Activated CD8-positive, alpha-beta memory T cell treated with anti-CD3 and anti-CD28 coated beads, Interleukin-2, amount 50 U/mL, for 1 hour (primary cell): ENCODE data around the gene ARID3A.
"Not testable (repeated sequence)": the region's sequence is repeated elsewhere in the genome, so short reads cannot be mapped to it uniquely, and the experiment has no call there.

Experiments
- DNase-seq: peaks from one replicate; pipeline ENCODE4 v3.0.0-alpha.2; 2020; ENCODE audit errors: extremely low read depth

The ARID3A gene

DNA sequence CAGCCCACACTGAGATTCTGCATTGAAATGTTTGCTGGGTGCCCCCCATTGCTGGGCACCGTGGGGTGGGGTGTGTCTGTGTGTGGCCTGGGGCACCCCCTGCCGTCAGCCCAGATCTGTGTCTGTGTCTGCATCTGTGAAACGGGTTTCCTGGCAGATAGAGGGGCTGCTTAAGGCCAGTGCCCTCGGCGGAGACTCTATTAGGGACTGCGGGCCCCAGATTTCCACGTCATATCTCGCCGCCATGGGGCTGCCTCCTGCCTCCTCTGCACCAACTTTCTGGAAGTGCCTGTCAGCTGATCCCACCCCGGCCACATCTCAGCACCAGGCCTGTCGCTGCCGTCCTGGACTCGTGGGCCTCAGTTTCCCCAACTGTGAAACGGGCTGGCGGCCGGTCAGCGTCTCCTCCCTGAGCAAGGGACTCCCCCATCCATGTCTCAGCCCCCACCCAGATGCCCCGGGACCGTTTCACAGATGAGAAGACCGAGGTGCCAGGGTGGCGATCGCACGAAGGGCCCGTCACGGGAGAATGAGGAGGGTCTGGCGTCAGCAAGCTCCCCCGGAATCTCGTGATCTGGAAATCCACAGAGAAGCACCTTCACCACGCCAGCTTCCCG, 21.4 kb downstream of the ARID3A start:
- DNase-seq = no peak

DNA sequence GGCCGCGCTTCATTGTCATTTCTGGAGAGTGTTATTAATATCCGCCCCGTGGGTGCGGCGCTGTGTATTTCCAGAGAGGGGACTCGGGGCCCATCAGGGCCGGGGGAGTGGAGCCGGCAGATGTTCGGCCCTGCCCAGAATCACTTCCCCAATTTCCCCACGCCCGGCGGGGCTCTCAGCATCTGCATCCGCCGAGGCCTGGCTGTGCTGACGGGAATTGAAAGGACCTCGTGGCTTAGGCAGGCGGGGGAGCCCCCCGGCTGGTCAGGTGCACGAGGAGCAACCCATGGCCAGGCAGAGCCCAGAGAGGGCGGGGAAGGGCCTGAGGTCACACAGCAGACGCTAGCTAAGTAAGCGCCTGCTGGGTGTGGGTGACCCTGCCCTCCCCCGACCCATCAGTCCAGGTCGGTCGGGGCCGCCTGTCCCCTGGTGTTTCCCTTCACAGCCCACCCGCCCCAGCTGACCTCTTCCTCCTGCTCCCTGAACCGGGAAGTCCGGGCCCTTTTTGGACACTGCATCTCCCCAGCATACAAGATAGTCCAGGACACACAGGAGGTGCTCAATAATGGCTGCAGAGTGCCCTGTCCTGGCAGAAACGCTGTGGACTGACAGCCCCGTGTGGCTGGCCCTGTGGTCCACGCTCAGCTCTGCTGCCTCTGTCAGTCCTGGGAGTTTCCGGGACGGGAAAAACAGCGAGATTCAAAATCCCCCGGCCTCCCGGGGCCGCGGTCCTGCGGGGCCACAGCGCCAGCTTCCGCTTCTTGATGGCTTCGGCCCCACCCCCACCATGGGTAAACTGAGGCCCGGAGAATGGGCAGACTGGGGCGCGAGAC, 22.1 kb downstream of the ARID3A start:
- DNase-seq = no peak

DNA sequence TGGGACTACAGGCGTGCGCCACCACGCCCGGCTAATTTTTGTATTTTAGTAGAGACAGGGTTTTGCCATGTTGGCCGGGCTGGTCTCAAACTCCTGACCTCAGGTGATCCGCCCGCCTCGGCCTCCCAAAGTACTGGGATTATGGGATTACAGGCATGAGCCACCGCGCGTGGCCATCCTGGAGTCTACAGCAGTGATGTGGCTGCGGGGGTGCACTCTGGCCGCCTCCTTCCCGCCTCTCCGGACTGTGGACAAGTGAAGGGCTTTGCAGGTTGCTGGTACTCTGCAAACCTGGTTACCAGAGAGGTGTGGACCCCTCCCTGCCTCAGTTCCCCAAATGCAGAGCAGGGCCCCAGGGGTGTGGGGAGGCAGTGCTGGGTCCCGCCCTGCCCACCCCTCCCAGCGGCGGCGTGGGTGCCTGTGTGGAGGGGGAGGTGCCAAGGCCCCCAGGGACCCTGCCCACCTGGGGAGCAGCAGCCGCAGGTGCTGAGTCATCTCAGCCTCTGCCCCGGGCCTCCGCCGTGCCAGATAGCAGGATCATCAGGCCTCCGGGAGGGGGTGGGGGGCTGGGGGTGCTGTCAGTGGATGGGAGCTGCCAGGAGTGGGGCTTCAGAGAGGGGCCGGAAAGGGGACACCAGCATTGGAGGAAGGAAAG, 23.1 kb downstream of the ARID3A start:
- DNase-seq = no peak

DNA sequence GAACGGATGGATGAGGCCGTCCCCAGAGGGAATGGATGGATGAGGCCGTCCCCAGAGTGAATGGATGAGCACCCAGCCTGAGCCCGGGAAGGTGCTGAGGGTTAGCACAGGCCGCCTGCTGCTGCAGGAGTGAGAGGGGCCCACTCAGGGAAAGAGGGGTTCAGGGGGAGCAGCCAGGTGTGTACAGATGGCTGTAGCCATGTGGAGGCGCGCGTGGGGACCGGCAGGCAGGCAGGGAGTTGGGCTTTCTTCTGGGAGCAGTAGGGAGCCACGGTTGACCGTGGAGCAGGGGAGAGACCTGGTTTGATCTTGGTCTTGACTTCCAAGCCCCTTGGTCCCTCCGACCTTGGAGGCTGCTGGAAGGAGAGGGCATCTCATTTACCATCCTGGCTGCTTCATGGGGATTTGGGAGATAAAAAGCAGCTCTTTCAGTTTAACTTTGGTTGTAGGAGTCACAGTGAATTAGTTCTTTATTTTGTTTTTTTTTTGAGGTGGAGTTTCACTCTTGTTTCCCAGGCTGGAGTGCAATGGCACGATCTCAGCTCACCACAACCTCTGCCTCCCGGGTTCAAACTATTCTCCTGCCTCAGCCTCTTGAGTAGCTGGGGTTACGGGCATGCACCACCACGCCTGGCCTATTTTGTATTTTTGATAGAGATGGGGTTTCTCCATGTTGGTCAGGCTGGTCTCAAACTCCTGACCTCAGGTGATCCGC, 24.7 kb downstream of the ARID3A start:
- no peak for DNase-seq

DNA sequence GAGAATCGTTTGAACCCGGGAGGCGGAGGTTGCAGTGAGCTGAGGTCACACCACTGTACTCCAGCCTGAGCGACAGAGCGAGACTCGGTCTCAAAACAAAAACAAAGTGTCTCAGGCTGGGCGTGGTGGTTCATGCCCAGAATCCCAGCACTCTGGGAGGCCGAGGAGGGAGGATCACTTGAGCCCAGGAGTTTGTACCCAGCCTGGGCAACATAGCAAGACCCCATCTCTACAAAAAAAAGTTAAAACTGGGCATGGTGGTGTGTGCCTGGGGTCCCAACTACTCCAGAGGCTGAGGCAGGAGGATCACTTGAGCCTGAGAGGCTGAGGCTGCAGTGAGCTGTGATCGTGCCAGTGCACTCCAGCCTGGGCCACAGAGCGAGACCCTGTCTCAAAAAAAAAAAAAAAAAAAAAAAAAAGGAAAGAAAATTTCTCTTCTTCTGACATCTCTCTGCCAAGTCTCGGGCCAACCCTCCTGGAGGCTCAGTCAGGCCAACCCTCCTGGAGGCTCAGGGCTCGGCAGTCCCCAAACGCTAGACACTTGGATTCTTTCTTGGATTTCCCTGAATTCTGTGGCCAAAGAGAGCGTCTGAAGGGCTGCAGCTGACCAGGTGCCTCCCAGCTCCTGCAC, 26.3 kb downstream of the ARID3A start:
- DNase-seq = no peak

DNA sequence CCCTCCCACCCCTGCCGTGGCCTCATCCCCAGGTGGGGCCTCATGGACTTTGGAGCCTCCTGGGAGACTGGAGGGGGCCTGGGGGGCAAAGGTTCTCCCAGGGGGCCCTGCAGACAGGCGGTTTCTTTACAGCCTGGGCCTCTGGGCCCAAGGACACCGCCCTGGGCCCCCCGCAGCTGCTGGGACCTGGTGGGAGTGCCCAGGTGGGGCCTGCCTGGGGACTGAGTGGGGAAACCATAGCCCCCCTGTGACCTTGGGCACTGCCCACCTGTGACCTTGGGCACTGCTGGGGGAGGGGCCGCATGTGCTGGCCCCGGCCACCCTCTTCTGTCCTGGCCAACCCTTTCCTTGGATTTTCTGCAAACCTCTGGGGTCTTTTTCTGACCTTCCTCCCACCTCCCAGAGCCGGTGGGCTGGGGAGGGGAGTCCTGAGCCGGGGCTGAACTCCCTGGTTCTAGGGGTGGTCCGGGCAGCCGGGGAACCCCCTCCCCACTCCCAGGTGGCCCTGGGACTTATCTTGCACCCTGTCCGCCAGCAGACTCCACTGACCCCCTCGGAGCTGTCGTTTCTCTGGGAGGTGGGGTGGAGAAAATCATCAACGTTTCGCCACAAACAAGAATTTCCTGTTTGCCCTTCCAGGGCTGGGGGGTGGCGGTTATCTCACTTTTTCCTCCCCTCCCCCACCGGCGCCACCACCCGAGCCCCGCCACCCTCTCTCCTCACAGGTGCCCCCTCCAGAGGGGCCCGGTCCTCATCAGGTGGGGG, 27.0 kb downstream of the ARID3A start:
- DNase-seq = no peak

DNA sequence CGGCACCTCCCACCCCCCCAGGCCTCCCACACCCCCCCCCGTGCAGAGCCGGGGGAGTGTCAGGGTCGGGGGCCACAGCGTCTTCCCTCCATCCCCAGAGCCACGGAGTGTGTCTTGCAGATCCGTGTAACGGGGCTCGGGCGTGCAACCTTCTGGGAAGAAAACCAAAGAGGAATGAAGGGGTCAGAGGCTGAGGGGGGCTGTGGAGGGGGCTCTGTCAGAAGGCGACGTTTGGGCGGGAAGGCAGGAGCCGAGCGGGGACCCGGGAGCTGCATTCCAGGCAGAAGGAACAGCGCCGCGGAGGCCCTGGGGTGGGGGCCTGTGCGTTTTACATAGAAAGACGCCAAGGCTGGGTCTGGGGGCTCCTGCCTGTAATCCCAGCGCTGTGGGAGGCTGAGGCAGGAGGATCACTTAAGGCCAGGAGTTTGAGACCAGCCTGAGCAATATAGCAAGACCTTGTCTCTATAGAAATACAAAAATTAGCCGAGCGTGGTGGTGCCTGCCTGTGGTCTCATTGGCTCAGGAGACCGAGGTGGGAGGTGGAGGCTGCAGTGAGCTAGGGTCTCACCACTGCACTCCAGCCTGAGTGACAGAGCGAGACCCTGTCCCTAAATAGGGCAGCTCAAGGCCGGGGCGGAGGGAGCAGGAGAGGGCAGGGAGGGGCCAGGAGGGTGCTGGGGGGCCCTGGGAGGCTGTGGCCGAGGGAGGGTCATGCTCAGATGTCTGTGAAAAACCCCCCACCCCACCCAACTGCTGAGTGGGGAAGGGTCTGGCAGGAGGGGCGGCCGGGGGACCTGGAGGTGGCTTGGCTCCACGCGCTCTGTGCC, 27.8 kb downstream of the ARID3A start:
- no peak for DNase-seq

DNA sequence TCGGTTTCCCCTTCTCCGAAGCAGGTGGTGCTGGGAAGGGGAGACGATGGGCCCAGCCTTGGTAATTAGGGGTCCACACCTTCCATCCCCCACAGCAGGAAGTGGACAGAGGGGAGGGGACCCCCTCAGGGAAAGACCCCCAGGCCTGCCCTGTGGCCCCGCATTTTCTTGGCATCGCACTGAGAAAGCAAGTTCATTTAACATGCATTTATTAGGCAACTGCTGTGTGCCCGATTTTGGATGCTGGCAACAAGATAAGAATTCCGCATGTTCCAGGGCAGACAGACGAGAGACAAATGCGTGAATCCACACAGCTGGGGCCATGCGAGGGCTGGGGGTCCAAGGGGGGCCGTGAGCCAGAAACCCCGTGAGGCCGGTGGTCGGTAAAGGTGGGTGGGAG, 28.4 kb downstream of the ARID3A start:
- no peak for DNase-seq

DNA sequence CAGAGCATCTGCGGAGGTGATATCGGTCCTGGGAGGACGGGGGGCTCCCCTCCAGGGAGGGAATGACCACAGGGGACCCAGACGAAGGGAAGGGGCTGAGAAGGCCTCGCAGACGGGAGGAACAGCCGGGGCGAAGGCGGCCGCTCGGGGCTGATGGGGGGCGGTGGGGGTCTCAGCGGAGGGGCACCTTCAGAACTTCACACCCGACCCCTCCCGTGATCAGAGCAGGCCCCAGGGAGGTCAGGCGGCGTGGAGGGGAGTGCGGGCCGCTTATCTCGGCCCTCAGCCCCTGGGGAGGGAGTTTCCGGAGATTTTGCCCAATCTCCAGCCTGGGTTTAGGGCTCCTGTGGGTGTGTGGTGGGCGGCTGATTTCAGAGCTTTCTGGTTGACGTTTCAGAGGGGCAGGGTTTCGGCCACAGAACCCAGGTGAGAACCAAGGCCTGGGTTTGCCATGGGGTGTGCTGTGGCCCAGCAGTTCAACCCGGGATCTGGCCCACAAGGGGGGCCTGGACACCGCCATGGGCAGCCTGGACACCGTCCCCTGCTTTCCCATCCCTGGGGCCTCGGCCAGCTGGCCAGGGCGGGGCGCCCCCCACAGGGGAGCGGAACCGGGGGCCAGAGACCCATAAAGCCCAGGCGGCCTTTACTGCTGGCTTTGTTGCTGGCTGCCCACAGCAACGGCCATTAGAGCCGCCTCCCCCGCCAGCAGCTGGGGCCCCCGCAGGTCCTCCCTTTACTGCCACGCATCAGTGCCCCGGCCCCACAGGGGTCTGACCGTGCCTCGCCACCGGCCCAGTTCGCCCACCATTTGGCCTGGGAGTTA, 29.0 kb downstream of the ARID3A start:
- no peak for DNase-seq

DNA sequence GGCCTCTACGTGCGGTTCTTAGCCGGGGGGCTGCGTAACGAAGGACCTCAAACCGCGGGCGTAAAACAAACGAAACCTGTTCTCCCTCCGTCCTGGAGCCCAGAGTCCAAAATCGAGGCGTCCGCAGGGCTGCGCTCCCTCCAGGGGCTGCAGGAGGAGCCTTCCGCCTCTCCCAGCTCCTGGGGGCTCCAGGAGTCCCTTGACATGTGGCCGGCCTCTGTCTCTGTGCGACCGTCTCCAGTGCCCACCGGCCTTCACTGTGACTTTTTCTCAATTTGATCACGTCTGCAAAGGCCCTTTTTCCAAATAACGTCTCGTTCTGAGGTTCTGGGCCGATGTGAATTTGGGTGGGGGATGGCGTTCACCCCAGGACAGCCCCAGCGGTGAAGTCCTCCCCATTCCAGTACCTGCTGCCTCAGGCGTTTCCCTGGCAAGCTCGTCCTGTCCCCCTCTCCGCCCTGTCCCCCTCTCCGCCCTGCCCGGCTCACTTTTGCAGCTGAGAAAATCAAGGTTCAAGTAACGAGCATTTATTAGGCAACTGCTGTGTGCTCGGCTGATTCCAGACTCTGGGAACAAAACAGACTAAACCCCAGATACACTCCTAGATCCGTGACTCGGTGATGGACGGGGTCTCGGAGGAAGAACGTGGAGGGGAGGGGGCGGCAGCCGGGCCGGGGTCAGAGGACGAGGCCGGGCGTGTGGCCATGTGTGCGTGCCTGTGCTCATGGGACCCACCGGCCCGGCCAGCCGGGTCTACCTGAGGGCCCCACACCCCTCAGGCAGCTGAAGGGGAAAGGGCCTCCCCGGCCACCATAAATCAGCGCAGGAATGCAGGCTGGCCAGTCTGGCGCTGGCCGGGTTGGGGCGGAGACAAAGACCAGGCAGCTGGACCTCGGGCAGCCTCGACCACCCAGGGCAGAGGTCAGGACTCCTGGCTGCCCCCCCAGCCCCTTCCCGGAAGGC, 30.2 kb downstream of the ARID3A start:
- no peak for DNase-seq

DNA sequence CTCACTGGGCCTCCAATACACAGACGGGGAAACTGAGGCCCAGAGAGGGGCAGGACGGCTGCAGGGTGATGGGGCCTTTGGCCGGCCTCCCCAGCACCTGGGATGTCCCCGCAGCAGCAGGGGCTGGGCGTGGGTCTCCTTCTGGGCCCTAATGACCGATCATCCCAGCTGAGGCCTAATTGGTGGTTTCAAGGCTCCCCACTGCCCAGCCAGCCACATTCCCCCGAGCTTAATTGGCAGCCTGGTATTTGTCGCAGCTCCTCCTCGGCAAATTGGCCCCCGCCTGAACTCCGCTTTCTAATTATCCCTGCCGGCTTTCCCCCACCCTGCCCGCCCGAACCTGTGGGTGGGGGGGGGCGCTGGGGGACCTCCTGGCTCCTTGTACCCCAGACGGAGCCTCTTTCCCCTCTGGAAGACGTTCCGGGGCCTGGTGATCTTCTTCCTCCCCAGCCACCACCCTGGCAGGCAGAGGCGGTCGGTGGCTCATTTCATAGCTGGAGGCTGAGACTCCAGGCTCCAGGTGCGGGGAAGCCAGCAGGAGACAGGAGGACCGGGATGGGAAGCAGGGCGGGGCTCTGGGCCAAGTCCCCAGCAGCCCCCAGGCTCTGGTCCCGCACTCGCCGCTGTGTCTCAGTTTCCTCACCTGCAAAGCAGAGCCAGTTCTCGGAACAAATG, 31.1 kb downstream of the ARID3A start:
- no peak for DNase-seq

DNA sequence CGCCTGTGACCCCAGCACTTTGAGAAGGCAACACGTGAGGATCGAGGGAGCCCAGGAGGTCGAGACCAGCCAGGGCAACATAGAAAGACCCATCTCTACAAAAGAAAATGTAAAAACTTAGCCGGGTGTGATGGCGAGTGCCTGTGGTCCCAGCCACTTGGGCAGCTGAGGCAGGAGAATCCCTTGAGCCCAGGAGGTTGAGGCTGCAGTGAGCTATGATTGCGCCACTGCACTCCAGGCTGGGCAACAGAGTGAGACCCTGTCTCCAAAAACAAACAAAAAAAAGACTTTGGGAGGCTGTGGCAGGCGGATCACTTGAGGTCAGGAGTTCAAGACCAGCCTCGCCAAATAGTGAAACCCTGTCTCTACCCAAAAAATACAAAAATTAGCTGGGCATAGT, 31.7 kb downstream of the ARID3A start:
- DNase-seq = not testable (repeated sequence)

DNA sequence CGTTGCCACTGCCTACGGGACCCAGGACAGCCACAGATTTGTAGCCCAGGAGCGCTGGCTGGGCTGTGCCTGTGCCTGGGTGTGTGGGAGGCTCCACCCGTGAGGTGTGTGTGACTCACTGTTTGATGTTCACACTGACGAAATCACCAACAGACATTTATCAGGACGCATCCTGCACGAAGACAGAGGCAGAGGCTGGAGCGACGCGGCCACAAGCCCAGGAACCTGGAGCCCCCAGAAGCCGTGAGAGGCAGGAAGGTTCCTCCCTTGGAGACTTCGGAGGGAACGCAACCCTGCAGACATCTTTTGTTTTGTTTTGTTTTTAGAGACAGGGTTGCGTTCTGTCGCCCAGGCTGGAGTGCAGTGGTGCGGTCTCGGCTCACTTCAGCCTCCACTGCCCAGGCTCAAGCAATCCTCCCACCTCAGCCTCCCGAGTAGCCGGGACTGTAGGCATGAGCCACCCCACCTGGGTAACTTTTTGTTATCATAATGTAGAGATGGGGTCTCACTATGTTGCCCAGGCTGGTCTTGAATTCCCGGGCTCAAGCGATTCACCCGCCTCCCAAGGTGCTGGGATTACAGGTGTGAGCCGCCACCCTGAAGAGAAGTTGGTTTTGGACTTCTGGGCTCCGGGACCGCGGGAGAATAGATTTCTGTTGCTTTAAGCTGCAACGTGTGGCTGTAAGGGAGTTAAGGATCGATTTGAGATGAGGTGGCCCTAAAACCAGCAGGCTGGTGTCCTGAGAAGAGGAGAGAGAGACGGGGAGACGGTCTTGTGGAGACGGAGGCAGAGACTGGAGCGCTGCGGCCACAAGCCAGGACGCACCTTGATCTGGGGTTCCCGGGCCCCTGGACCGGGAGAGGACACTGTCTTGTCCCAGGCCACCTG, 33.4 kb downstream of the ARID3A start:
- DNase-seq = no peak

DNA sequence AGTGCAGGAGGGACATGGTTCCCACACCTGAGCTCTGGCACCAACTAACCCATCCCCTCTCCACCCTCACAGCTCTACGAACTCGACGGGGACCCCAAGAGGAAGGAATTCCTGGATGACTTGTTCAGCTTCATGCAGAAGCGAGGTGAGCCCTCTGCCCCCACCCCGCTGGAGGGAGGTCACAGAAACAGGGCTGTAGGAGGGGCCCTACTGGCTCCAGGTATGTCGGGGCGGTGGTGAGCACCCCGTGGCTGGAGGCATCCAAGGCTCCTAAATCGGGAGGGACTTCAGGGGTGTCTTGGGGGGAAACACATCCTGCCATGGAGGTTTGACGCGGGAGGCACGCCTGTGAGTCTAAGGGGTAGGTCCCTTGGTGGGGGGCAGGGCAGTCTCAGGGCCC, 34.2 kb downstream of the ARID3A start:
- DNase-seq = no peak

DNA sequence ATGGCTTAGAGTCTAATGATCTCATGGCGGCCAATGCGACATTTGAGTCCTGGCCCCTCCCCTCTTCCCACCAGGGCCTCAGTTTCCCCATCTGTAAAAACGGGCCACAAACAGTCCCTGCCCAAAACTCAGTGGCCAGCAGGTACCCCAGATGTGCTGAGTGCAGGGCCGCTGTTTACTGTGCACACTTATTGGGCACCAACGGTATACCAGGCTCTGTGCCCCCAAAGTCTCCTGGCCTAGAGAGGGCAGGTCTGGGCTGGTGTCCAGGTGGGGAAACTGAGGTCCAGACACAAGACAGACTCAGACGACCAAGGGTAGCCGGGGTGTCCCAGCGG, 34.7 kb downstream of the ARID3A start:
- no peak for DNase-seq

DNA sequence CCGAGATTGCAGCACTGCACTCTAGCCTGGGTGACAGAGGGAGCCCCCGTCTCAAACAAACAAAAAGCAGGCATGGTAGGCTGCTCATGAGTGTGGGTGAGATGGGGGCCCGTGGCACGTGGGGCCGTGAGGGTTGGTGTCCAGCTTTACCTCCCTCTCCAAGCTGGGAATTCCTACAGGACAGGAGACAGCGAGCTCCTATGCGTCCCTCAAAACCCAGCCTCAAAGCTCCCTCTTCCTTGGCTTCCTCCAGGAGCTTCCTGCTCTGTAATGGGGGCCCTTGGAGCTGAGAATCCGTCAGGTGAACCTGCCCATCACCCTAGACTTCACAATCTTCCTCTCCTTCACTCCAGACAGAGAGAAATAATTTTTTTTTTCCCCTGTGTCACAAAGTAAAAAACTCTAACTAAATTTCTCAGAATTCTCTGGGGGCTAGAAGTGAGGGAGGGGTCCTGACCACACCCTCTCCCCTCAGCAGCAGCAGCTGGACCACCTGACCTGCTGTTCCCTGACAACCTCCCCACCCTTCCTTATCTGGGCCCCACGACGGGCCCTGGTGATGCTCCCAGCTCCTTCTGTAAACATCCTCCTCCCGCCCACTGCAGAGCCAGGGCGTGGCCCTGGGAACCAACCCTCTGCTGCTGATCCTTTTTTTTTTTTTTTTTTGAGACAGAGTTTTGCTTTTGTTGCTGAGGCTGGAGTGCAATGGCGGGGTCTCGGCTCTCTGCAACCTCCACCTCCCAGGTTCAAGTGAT, 36.2 kb downstream of the ARID3A start:
- no peak for DNase-seq
